Astrocyte of the spinal cord (primary cell): ENCODE data around the gene GRIK1.

Source experiments
- DNase-seq: peaks from one replicate; pipeline ENCODE4 v3.0.0; 2011; ENCODE audit warnings: low read depth, low spot score
- H3K4me3 ChIP-seq: 2 replicates; pipeline ENCODE4 v1.5.1; 2011; ENCODE audit warnings: low read depth, mild to moderate bottlenecking, low read length, moderate library complexity
- CTCF ChIP-seq: IDR thresholded peaks from 2 replicates; pipeline ENCODE4 v1.5.1; 2012; ENCODE audit warnings: low read depth, mild to moderate bottlenecking, low read length, inconsistent platforms
- in situ Hi-C: cut with HindIII; loops from 2 replicates; pipeline ENCODE4 v1.10.0; 2017; ENCODE audit warnings: low sequenced_read_pairs

Gene GRIK1

GRCh38 chr21:29810871-29811270, 128.9 kb downstream of the GRIK1 start:
- no peak for TF ChIP-seq CTCF
- in situ Hi-C loops, result no loop called here
- no peak overlapping the region for H3K4me3 ChIP-seq
- DNase-seq, result no peak

- no peak for DNase-seq
- no peak overlapping the region for H3K4me3 ChIP-seq
- no peak for TF ChIP-seq CTCF
- in situ Hi-C loops, result no loop called here
These were observed 131.6 kb downstream of the GRIK1 start for GRCh38 chr21:29808153-29808552.

- in situ Hi-C loops, result no loop called here
- DNase-seq, result no peak
- H3K4me3 ChIP-seq, result no peak overlapping the region
- no peak for TF ChIP-seq CTCF
These were observed 134.7 kb downstream of the GRIK1 start for GRCh38 chr21:29805105-29805504.

- no peak for DNase-seq
- H3K4me3 ChIP-seq, result no peak overlapping the region
- TF ChIP-seq CTCF, result no peak
- in situ Hi-C loops, result no loop called here
These were observed 136.6 kb downstream of the GRIK1 start for GRCh38 chr21:29803191-29803590.

- in situ Hi-C loops, result no loop called here
- H3K4me3 ChIP-seq, result no peak overlapping the region
- no peak for TF ChIP-seq CTCF
- DNase-seq, result no peak
These were observed 138.7 kb downstream of the GRIK1 start for GRCh38 chr21:29801122-29801521.

- in situ Hi-C loops, result no loop called here
- no peak for DNase-seq
- H3K4me3 ChIP-seq, result no peak overlapping the region
- TF ChIP-seq CTCF, result no peak
These were observed 139.7 kb downstream of the GRIK1 start for GRCh38 chr21:29800056-29800455.

- in situ Hi-C loops, result no loop called here
- no peak overlapping the region for H3K4me3 ChIP-seq
- DNase-seq, result no peak
- no peak for TF ChIP-seq CTCF
These were observed 141.0 kb downstream of the GRIK1 start for GRCh38 chr21:29798840-29799239.
